Activated naive CD4-positive, alpha-beta T cell treated with anti-CD3 and anti-CD28 coated beads for 36 hours (primary cell): ENCODE results near the gene RERE. TPM values are rescaled to one million over a fixed set of nuclear protein-coding genes. Genes with fewer than 3 reads are reported as not detected.

Experiments
- CTCF ChIA-PET: fragments of 350-600 bp; sonication (Branson Sonifier 250); formaldehyde crosslinking; loops from one replicate; lab custom pipeline; 2021; ENCODE audit warnings: antibody characterized with exemption; lab: Charles Lee
- DNase-seq: peaks from one replicate; pipeline ENCODE4 v3.0.0-alpha.2; 2020
- H3K27ac Mint-ChIP-seq: one replicate; pipeline ENCODE4 v1.8.0; 2021; ENCODE audit warnings: mild to moderate bottlenecking, mixed read lengths
- H3K27me3 Mint-ChIP-seq: one replicate; pipeline ENCODE4 v1.8.0; 2021; ENCODE audit warnings: low read depth, mixed read lengths
- H3K36me3 Mint-ChIP-seq: one replicate; pipeline ENCODE4 v1.8.0; 2021; ENCODE audit warnings: low read depth, mixed read lengths
- H3K4me1 Mint-ChIP-seq: one replicate; pipeline ENCODE4 v1.8.0; 2021; ENCODE audit warnings: low read depth, mixed read lengths
- H3K4me3 Mint-ChIP-seq: one replicate; pipeline ENCODE4 v1.8.0; 2021; ENCODE audit warnings: mild to moderate bottlenecking, moderate library complexity, mixed read lengths
- H3K9me3 Mint-ChIP-seq: one replicate; pipeline ENCODE4 v1.8.0; 2021; ENCODE audit warnings: mixed read lengths
- intact Hi-C: fragments of 100-400 bp; cut with micrococcal nuclease; formaldehyde crosslinking; loops from one replicate; pipeline ENCODE4 v1.15.1; 2023
- total RNA-seq, 2 experiments: library from RNA; stranded (reverse); gene quantifications; one replicate each; pipeline ENCODE4 v1.2.3, GENCODE V29; 2021

Gene RERE
- total RNA-seq, 2 experiments from 2014 or later = 46.4 to 47.6 TPM

DNA sequence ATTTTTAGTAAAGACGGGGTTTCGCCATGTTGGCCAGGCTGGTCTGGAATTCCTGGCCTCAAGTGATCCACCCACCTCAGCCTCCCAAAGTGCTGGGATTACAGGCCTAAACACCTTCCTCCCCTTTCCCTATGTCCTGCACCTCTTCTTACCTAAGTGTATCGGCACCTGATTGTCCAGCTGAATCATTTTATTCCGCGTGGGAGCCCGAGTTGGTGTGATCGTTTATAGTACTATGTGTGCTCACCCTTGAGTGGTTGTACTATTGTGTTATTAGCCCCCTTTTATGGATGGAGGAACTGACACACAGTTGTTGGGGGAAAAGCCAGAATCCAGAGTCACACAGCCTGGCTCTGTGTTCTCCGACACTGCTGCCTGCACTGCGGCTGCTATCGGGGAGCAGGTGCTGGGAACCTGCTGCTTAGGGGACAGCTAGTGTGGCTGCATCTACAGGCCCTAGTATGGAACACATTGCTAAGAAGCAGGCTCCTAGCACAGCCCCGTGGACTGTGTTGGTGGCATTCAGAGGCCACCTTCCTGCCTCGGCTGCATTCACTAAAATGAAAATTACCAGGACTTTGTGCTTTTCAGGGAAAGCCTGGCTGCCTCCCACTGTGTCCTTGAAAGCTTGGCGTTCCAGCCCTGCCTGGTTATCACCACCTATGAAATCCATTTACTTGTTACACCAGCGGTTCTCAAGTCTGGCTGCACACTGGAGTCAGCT, 39.4 kb upstream of the RERE start:
- DNase-seq = no peak
- Mint-ChIP-seq H3K4me1 (peaks cover 13% of the 10 kb centered on the region), H3K27ac (no peak overlapping the region), H3K9me3 (no peaks in the 10 kb centered on the region), H3K27me3 (no peaks in the 10 kb centered on the region), H3K4me3 (no peak overlapping the region), H3K36me3 (peaks cover 30% of the 10 kb centered on the region)
- CTCF ChIA-PET = interaction anchor here (0.7 to 10.9 kb wide), 3 partner anchors 7 to 205 kb away, joined by 3 to 101 read pairs (median 3); no protein-coding TSS in a partner anchor
- intact Hi-C loops = loop anchor here (5.0 kb wide), 1 partner anchor 130 kb away; no protein-coding TSS in a partner anchor

DNA sequence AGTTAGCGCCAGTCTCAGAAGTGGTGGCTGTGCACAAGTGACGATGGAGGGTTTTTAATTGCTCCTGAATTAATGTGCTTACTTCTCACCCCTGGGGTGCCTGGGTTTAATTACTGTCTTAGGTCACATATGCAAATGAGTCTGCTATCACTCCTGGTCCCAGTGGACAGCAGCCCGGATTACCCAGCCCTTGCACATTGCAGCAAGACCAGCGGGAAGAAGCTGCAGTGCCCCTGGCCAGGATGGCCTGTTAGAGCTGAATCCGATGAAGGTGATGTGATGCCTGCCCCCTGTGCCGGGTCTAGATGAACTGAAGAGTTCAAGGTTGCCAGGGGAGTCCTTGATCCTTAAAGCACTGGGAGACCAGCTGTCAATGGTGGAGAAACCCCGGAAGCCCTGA, 36.8 kb upstream of the RERE start:
- H3K4me3 Mint-ChIP-seq = no peak overlapping the region
- intact Hi-C loops = no loop called here
- CTCF ChIA-PET = no interaction called here

GRCh38 chr1:8851060-8851459, 33.6 kb upstream of the RERE start:
- DNase-seq = no peak
- Mint-ChIP-seq H3K27ac (no peak overlapping the region), H3K4me3 (no peak overlapping the region), H3K27me3 (no peaks in the 10 kb centered on the region), H3K36me3 (no peaks in the 10 kb centered on the region), H3K4me1 (peaks cover 4% of the 10 kb centered on the region), H3K9me3 (no peaks in the 10 kb centered on the region)
- CTCF ChIA-PET = interaction anchor here (0.6 to 4.1 kb wide), 6 partner anchors 11 to 231 kb away, joined by 3 to 101 read pairs (median 5); no protein-coding TSS in a partner anchor
- intact Hi-C loops = no loop called here

More for the DNA sequence above, 36.8 kb upstream of the RERE start:
- no peaks in the 10 kb centered on the region for H3K9me3 Mint-ChIP-seq
- H3K27me3 Mint-ChIP-seq = no peaks in the 10 kb centered on the region
- DNase-seq = no peak
- H3K36me3 Mint-ChIP-seq = peaks cover 9% of the 10 kb centered on the region
- no peak overlapping the region for H3K27ac Mint-ChIP-seq
- peaks cover 7% of the 10 kb centered on the region for H3K4me1 Mint-ChIP-seq

- H3K36me3 Mint-ChIP-seq = no peaks in the 10 kb centered on the region
- CTCF ChIA-PET = interaction anchor here (0.5 to 4.1 kb wide), 68 partner anchors 10 to 834 kb away, joined by 3 to 101 read pairs (median 5); no protein-coding TSS in a partner anchor
- H3K27me3 Mint-ChIP-seq = no peaks in the 10 kb centered on the region
- no peak overlapping the region for H3K27ac Mint-ChIP-seq
- intact Hi-C loops = loop anchor here (1.0 to 2.0 kb wide), 2 partner anchors 130 to 288 kb away; no protein-coding TSS in a partner anchor
- no peaks in the 10 kb centered on the region for H3K9me3 Mint-ChIP-seq
- no peak overlapping the region for H3K4me3 Mint-ChIP-seq
- DNase-seq = peak; percentile 82
- H3K4me1 Mint-ChIP-seq = peaks cover 4% of the 10 kb centered on the region
Measured at GRCh38 chr1:8848663-8849386, 31.4 kb upstream of the RERE start.

DNA sequence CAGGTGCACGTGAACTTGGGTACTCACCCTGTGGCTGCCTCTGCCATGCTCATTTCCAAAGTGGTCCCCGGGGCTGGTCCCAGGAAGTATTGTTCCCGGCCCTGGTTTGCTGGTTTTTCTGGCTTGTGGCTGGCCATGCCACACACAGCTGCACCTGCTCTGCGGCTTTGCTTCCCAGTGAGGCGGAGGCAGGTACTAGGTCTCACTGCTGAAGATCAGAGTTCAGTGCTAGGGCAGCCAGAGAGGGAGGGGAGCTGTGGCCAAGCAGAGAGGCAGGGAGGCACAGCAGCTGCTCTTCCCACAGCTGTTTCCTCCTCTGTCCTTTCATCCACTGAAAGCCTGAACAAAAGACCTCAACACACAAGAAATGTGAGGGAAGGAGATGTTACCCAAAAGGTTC, 30.6 kb upstream of the RERE start:
- H3K9me3 Mint-ChIP-seq = no peaks in the 10 kb centered on the region
- H3K4me3 Mint-ChIP-seq = no peak overlapping the region
- no peak for DNase-seq
- intact Hi-C loops = loop anchor here (1.0 to 2.0 kb wide), 2 partner anchors 129 to 287 kb away; no protein-coding TSS in a partner anchor
- H3K4me1 Mint-ChIP-seq = peaks cover 4% of the 10 kb centered on the region
- no peak overlapping the region for H3K27ac Mint-ChIP-seq
- no peaks in the 10 kb centered on the region for H3K27me3 Mint-ChIP-seq
- H3K36me3 Mint-ChIP-seq = no peaks in the 10 kb centered on the region
- CTCF ChIA-PET = interaction anchor here (0.5 to 4.1 kb wide), 38 partner anchors 9 to 428 kb away, joined by 3 to 101 read pairs (median 7); no protein-coding TSS in a partner anchor

- no peak for DNase-seq
- H3K27me3 Mint-ChIP-seq = no peaks in the 10 kb centered on the region
- intact Hi-C loops = no loop called here
- CTCF ChIA-PET = interaction anchor here (0.6 to 1.4 kb wide), 6 partner anchors 13 to 319 kb away, joined by 3 to 6 read pairs (median 3); no protein-coding TSS in a partner anchor
- no peak overlapping the region for H3K4me3 Mint-ChIP-seq
- H3K9me3 Mint-ChIP-seq = no peaks in the 10 kb centered on the region
- peaks cover 4% of the 10 kb centered on the region for H3K4me1 Mint-ChIP-seq
- no peak overlapping the region for H3K27ac Mint-ChIP-seq
- no peaks in the 10 kb centered on the region for H3K36me3 Mint-ChIP-seq
Measured at GRCh38 chr1:8846263-8846662, 28.8 kb upstream of the RERE start.

DNA sequence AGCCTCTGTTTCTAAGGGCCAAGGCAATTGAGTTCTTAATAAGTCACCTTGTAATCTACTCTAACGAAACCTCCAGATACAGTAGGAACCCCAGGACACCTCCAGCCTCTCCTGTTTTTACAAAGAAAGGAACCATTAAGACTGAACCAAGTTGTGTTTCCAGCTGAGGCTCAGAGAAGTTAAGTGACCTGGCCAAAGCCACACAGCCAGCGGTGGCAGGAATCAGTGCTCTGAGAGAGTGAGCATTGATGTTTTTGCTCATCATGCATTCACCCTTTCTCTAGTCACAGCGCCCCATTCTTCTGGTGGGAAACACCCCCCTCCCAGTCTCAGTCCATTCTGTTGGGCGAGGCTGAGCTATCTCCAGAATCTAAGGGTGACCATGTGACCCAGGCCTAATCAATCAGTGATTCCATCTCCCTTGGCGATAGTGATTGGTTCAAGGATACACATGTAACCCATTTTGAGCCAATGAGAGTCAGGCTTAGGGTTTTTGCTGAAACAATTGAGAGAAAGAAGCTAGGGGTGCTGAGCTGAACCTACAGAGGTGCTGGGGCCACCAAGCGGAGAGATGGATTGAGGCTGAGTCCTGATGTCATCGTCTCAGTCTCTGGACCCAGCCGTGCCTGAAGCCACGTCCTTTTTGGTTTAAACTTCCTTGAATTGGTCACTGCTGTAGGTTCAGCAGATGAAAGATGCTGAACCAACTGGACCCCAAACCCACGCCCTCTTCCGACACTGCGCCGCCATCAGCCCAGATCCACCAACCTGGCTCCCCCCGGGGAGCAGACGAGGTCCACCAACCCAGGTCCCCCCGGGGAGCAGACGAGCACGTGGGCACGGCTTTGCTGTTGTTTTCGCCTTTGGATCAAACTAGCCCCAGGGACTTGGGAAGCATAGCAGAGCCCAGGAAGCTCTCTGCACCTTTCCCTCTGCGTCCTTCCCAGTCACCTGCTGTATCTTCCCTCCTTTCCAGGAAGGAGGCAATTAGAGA, 28.0 kb upstream of the RERE start:
- Mint-ChIP-seq H3K27ac (no peak overlapping the region), H3K9me3 (no peaks in the 10 kb centered on the region), H3K4me1 (peaks cover 4% of the 10 kb centered on the region), H3K36me3 (no peaks in the 10 kb centered on the region), H3K27me3 (no peaks in the 10 kb centered on the region), H3K4me3 (no peak overlapping the region)
- CTCF ChIA-PET = interaction anchor here (1.4 to 1.7 kb wide), 2 partner anchors 14 to 282 kb away, joined by 3 to 8 read pairs; no protein-coding TSS in a partner anchor
- intact Hi-C loops = no loop called here
- no peak for DNase-seq

DNA sequence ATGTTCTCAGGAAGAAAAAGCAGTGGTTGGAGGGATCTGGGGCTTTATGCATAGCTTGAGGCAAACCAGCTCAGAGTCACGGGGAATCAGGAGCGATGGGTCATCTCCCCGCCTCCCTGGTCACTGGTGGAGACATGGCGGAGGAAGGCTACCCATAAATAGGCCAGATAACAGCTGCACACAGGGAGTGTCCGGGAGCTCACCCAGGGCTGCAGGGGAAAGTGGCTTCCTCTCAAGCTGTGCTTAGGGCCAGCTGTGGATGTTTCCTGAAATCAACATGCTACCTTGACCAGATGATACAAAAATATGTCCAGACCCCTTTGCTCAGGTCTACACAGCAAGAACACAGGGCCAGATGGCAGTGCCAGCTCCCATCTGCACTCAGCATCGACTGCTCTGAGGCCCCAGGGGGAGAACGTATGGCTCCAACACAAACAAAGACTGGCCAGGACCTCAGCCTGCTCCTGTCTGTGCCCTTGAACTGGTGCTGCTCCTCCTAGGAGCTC, 27.1 kb upstream of the RERE start:
- Mint-ChIP-seq H3K9me3 (no peaks in the 10 kb centered on the region), H3K27ac (no peak overlapping the region), H3K4me1 (peaks cover 4% of the 10 kb centered on the region), H3K4me3 (no peak overlapping the region), H3K27me3 (no peaks in the 10 kb centered on the region), H3K36me3 (no peaks in the 10 kb centered on the region)
- intact Hi-C loops = no loop called here
- CTCF ChIA-PET = interaction anchor here (1.7 kb wide), 1 partner anchor 15 kb away, joined by 8 read pairs; no protein-coding TSS in a partner anchor
- no peak for DNase-seq

DNA sequence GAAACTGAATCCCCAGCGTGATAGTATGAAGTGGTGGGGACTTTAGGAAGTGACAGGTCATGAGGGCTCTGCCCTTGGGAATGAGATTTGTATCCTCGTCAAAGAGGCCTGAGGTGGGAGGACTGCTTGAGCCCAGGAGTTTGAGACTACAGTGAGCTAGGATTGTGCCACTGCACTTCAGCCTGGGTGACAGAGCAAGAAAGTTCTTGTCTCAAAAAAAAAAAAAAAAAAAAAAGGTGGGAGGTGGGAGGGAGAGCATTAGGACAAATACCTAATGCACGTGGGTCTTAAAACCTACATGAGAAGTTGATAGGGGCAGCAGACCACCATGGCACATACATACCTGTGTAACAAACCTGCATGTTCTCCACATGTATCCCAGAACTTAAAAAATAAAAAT, 24.0 kb upstream of the RERE start:
- Mint-ChIP-seq H3K9me3 (no peaks in the 10 kb centered on the region), H3K4me3 (no peak overlapping the region), H3K27me3 (no peaks in the 10 kb centered on the region), H3K4me1 (no peaks in the 10 kb centered on the region), H3K36me3 (no peaks in the 10 kb centered on the region), H3K27ac (no peak overlapping the region)
- DNase-seq = no peak
- intact Hi-C loops = no loop called here
- CTCF ChIA-PET = no interaction called here

GRCh38 chr1:8839990-8840389, 22.6 kb upstream of the RERE start:
- CTCF ChIA-PET = interaction anchor here (1.5 to 2.4 kb wide), 2 partner anchors 9 to 11 kb away, joined by 5 to 24 read pairs; no protein-coding TSS in a partner anchor
- Mint-ChIP-seq H3K27me3 (no peaks in the 10 kb centered on the region), H3K4me3 (no peak overlapping the region), H3K4me1 (no peaks in the 10 kb centered on the region), H3K9me3 (no peaks in the 10 kb centered on the region), H3K27ac (no peak overlapping the region), H3K36me3 (no peaks in the 10 kb centered on the region)
- intact Hi-C loops = no loop called here
- DNase-seq = no peak

GRCh38 chr1:8835941-8836643, 18.7 kb upstream of the RERE start:
- CTCF ChIA-PET = interaction anchor here (1.1 to 2.0 kb wide), 2 partner anchors 12 to 129 kb away, joined by 3 to 10 read pairs; no protein-coding TSS in a partner anchor
- no peak overlapping the region for H3K27ac Mint-ChIP-seq
- no peak for DNase-seq
- H3K4me1 Mint-ChIP-seq = no peaks in the 10 kb centered on the region
- H3K27me3 Mint-ChIP-seq = no peaks in the 10 kb centered on the region
- no peaks in the 10 kb centered on the region for H3K36me3 Mint-ChIP-seq
- intact Hi-C loops = no loop called here
- H3K9me3 Mint-ChIP-seq = no peaks in the 10 kb centered on the region
- H3K4me3 Mint-ChIP-seq = no peak overlapping the region
